Suprapubic skin (tissue), 4 donors: Measurements from ENCODE around the gene KCND2.

Source experiments
- CTCF ChIP-seq, 2 donors: fragments of 200-600 bp in 1 of 2; fragments of 450-650 bp in 1 of 2; sonication (generic) in 1 of 2; IDR thresholded peaks; one replicate each; pipeline ENCODE4 v1.5.1; 2016 to 2019; ENCODE audit warnings: antibody characterized with exemption in 2 of 2, mild to moderate bottlenecking in 1 of 2, moderate library complexity in 1 of 2
- EP300 ChIP-seq: sonication (generic); formaldehyde crosslinking; IDR thresholded peaks from one replicate; pipeline ENCODE4 v1.6.1; 2017; ENCODE audit warnings: antibody characterized with exemption
- POLR2A ChIP-seq, 2 donors: fragments of 450-650 bp; IDR thresholded peaks; one replicate each; pipeline ENCODE4 v1.6.1; 2017; ENCODE audit warnings: antibody characterized with exemption in 2 of 2, mild to moderate bottlenecking in 2 of 2, moderate library complexity in 2 of 2
- POLR2AphosphoS5 ChIP-seq, 3 donors: sonication (generic); formaldehyde crosslinking; IDR thresholded peaks; one replicate each; pipeline ENCODE4 v1.6.1; 2017; ENCODE audit warnings: antibody characterized with exemption in 3 of 3

DNA sequence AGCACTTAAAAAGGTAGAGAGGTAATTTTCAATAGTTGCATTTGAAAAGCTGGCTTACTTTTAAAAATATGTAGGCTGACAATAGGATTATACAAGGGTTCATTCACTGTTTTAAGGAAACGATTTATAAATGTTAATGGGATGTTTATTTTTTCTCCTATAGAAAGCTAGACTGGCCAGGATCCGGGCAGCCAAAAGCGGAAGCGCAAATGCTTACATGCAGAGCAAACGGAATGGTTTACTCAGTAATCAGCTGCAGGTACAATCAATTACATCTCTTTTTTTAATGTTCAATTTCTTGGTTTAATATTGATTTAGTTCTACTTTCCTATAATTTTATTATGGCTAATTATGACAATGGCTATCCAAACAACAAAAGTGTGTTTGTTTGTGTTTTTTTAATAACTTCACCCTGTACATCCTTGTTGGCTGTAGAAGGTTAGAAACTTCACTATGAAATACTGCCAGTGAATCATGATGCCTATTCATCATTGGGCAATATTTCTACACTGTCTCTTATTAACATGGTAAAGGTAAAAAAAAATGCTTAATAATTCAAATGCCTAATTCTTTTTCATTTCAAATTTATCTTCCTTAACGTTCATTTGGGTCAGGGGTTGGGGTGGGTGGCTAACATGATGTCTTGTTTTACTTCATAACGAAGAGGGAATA is 468.5 kb downstream of the KCND2 start:
- TF ChIP-seq CTCF (IDR thresholded peaks at IDR 0.05) (no peak), POLR2A (IDR thresholded peaks at IDR 0.05) (no peak), POLR2AphosphoS5 (IDR thresholded peaks at IDR 0.05) (no peak), EP300 (no peak)
